MCF 10A (cell line): Measurements from ENCODE around the gene ANKRD10. TPM values are rescaled to one million over a fixed set of nuclear protein-coding genes. Genes with fewer than 3 reads are reported as not detected.

Experiments used
- BruUV-seq: library from RNA; stranded (reverse); fragments of 400-500 nt; replicated peaks from 2 replicates; lab custom pipeline; 2021; lab: Mats Ljungman, UMichigan
- CTCF ChIA-PET: fragments of 300-600 bp; sonication (Branson Sonifier 250); formaldehyde crosslinking; extraction: SDS; loops from one replicate; lab custom pipeline; 2021; ENCODE audit warnings: antibody characterized with exemption, inconsistent platforms; lab: Yijun Ruan, JAX
- POLR2A ChIA-PET: fragments of 300-600, 350-650 bp; sonication (Branson Sonifier 250); formaldehyde crosslinking; extraction: SDS; loops from one replicate; lab custom pipeline; 2020; ENCODE audit warnings: antibody characterized with exemption, inconsistent platforms; lab: Yijun Ruan, JAX
- DNase-seq: peaks from one replicate; pipeline ENCODE4 v3.0.0-alpha.2; 2018; ENCODE audit not compliant: unreplicated experiment
- H3K27ac Mint-ChIP-seq: one replicate; pipeline ENCODE4 v1.8.0; 2022; ENCODE audit warnings: mild to moderate bottlenecking, low read depth, mixed read lengths; ENCODE audit not compliant: unreplicated experiment
- H3K27me3 Mint-ChIP-seq: one replicate; pipeline ENCODE4 v1.8.0; 2022; ENCODE audit warnings: mixed read lengths; ENCODE audit not compliant: insufficient read depth, unreplicated experiment
- H3K36me3 Mint-ChIP-seq: one replicate; pipeline ENCODE4 v1.8.0; 2022; ENCODE audit warnings: mild to moderate bottlenecking, moderate library complexity, mixed read lengths; ENCODE audit not compliant: insufficient read depth, unreplicated experiment
- H3K4me1 Mint-ChIP-seq: one replicate; pipeline ENCODE4 v1.8.0; 2022; ENCODE audit warnings: mixed read lengths; ENCODE audit not compliant: insufficient read depth, unreplicated experiment
- H3K4me3 Mint-ChIP-seq: one replicate; pipeline ENCODE4 v1.8.0; 2022; ENCODE audit warnings: mild to moderate bottlenecking, moderate library complexity, mixed read lengths; ENCODE audit not compliant: unreplicated experiment
- H3K9me3 Mint-ChIP-seq: one replicate; pipeline ENCODE4 v1.8.0; 2022; ENCODE audit warnings: mixed read lengths; ENCODE audit not compliant: unreplicated experiment
- intact Hi-C: fragments of 100-400 bp; cut with micrococcal nuclease; formaldehyde crosslinking; loops from 2 replicates; pipeline ENCODE4 v1.14.1; 2022
- total RNA-seq: library from RNA; stranded (reverse); gene quantifications from 2 replicates; pipeline ENCODE4 v1.2.3, GENCODE V29; 2022
- TF ChIP-seq, protein P1 (sequence below): fragments of 200-600 bp; IDR thresholded peaks from one replicate; pipeline ENCODE4 v1.8.0; 2022; ENCODE audit warnings: antibody characterized with exemption, mild to moderate bottlenecking; ENCODE audit not compliant: unreplicated experiment

ANKRD10 gene
- total RNA-seq, 1 experiment from 2014 or later = 61.7 TPM

DNA sequence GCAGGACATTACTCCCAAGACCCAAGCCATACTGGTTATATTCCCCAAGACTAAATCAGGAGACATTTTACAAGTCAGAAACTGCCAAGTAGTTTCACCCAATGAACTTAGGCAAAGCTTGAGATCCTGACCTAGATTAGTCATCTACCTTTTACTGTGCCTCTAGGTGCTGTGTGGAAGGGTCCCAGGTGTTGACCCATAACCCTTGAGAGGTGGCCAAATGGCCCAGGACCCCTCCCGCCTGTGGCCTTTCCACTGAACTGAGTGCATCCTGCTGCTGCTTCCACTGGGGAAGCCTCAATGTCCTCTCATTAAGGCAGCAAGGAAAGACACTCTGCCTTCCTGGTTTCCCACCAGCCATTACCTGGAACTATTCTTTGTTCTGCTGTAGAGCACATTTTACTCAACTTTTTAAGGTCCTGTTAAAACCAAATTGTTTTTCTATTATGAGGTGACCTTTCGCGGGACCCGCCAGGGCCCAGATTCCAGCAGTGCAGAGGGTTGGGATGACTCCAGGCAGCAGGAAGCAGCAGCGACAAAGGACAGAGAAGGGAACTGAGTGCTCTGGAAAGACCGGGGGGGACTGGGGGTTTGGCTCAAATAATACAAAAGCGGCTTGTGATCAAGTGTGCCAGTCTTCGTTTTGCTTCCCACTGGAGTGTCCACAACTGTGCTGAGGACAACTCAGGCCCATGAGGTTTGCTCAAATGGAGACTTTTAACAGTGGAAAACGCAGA, 27.1 kb downstream of the ANKRD10 start:
- Mint-ChIP-seq H3K4me1 (no peaks in the 10 kb centered on the region), H3K9me3 (no peaks in the 10 kb centered on the region), H3K27ac (no peak overlapping the region), H3K4me3 (no peak overlapping the region), H3K27me3 (no peaks in the 10 kb centered on the region), H3K36me3 (peaks cover 16% of the 10 kb centered on the region)
- intact Hi-C loops = no loop called here
- TF ChIP-seq, protein P1, sequence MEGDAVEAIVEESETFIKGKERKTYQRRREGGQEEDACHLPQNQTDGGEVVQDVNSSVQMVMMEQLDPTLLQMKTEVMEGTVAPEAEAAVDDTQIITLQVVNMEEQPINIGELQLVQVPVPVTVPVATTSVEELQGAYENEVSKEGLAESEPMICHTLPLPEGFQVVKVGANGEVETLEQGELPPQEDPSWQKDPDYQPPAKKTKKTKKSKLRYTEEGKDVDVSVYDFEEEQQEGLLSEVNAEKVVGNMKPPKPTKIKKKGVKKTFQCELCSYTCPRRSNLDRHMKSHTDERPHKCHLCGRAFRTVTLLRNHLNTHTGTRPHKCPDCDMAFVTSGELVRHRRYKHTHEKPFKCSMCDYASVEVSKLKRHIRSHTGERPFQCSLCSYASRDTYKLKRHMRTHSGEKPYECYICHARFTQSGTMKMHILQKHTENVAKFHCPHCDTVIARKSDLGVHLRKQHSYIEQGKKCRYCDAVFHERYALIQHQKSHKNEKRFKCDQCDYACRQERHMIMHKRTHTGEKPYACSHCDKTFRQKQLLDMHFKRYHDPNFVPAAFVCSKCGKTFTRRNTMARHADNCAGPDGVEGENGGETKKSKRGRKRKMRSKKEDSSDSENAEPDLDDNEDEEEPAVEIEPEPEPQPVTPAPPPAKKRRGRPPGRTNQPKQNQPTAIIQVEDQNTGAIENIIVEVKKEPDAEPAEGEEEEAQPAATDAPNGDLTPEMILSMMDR = no peak
- no TSS peak for BruUV-seq
- CTCF ChIA-PET = no interaction called here
- POLR2A ChIA-PET = no interaction called here
- DNase-seq = no peak

GRCh38 chr13:110886870-110887596, 27.8 kb downstream of the ANKRD10 start:
- H3K9me3 Mint-ChIP-seq = no peaks in the 10 kb centered on the region
- H3K27ac Mint-ChIP-seq = no peak overlapping the region
- no peaks in the 10 kb centered on the region for H3K4me1 Mint-ChIP-seq
- CTCF ChIA-PET = no interaction called here
- no peaks in the 10 kb centered on the region for H3K27me3 Mint-ChIP-seq
- DNase-seq = no peak
- no TSS peak for BruUV-seq
- intact Hi-C loops = no loop called here
- peaks cover 11% of the 10 kb centered on the region for H3K36me3 Mint-ChIP-seq
- H3K4me3 Mint-ChIP-seq = no peak overlapping the region
- TF ChIP-seq, protein P1 = no peak
- POLR2A ChIA-PET = interaction anchor here (0.6 kb wide), 1 partner anchor 12 kb away, joined by 3 read pairs; no protein-coding TSS in a partner anchor

DNA sequence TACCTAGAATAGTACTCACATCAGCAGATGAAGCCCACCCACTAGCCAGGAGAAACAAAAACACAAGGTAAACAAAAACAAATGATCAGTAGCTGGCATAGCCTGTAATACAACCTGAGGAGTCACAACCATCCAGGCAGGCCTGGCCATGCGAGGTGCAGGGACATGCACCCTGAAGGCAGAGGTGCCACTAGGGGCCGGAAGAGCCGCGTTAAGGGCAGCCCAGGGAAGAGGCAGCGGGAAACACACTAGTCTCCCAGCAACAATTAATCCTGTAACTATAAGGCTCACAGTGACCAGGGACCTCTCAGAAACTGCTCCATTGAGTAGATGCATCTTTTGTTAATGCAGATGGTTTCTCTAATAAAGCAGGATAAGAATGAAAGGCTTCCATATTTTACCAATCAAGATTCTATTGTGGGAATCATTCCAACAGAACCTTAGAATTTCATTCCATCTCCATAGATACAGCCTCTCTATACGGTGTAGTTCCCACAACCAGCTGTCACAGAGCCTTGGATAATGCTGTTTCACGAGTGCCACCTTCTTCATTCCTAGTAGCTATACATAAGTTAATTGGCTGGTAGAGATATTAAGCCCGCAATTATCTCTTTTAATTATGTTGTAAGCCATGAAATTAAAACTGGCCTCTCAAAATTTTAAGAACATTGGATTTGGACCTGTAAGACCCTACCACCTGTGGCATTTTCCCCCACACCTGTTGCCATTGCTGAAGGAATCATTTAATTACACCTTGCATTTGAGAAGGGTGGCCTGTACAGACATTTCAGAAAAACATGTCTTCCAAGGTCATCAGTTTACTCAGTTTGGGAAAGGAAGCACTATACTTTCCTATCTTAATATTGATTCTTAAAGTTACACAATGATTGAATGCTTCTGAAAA, 28.7 kb downstream of the ANKRD10 start:
- BruUV-seq = no TSS peak
- no peak for DNase-seq
- ChIA-PET POLR2A (interaction anchor here (0.6 to 1.1 kb wide), 2 partner anchors 9 to 11 kb away, joined by 3 read pairs; no protein-coding TSS in a partner anchor), CTCF (no interaction called here)
- TF ChIP-seq, protein P1 = no peak
- Mint-ChIP-seq H3K4me1 (no peaks in the 10 kb centered on the region), H3K27me3 (no peaks in the 10 kb centered on the region), H3K9me3 (no peaks in the 10 kb centered on the region), H3K27ac (no peak overlapping the region), H3K36me3 (peaks cover 5% of the 10 kb centered on the region), H3K4me3 (no peak overlapping the region)
- intact Hi-C loops = no loop called here
